NCI-H1694 (cell line): ENCODE results near the gene CCDC171.
"Not testable (repeated sequence)": the region's sequence is repeated elsewhere in the genome, so short reads cannot be mapped to it uniquely, and the experiment has no call there.

ENCODE experiments used
- DNase-seq: peaks from one replicate; lab custom pipeline; 2025; lab: John Stamatoyannopoulos, UW

CCDC171 gene

GRCh38 chr9:15570769-15571168 lies 17.9 kb downstream of the CCDC171 start:
- no peak for DNase-seq

GRCh38 chr9:15572200-15572770 lies 19.4 kb downstream of the CCDC171 start:
- DNase-seq: no peak

- DNase-seq: no peak
Measured at GRCh38 chr9:15576350-15577050, 23.7 kb downstream of the CCDC171 start.

- no peak for DNase-seq
Measured at GRCh38 chr9:15578714-15579113, 25.9 kb downstream of the CCDC171 start.

- DNase-seq: no peak
Measured at GRCh38 chr9:15584379-15584778, 31.5 kb downstream of the CCDC171 start.

GRCh38 chr9:15592317-15592716 lies 39.5 kb downstream of the CCDC171 start:
- no peak for DNase-seq

GRCh38 chr9:15592940-15593339 lies 40.1 kb downstream of the CCDC171 start:
- DNase-seq: not testable (repeated sequence)

GRCh38 chr9:15600666-15601330 lies 48.0 kb downstream of the CCDC171 start:
- DNase-seq: not testable (repeated sequence)

- DNase-seq: peak; percentile 74
Measured at GRCh38 chr9:15606643-15607472, 54.0 kb downstream of the CCDC171 start.

- no peak for DNase-seq
Measured at GRCh38 chr9:15612962-15613361, 60.1 kb downstream of the CCDC171 start.

- no peak for DNase-seq
Measured at GRCh38 chr9:15617782-15618181, 64.9 kb downstream of the CCDC171 start.

- no peak for DNase-seq
Measured at GRCh38 chr9:15618540-15619331, 65.9 kb downstream of the CCDC171 start.

- peak; percentile 1 for DNase-seq
Measured at GRCh38 chr9:15622318-15622971, 69.6 kb downstream of the CCDC171 start.

- no peak for DNase-seq
Measured at GRCh38 chr9:15635752-15636151, 82.9 kb downstream of the CCDC171 start.

- DNase-seq: no peak
Measured at GRCh38 chr9:15640121-15640520, 87.3 kb downstream of the CCDC171 start.

- no peak for DNase-seq
Measured at GRCh38 chr9:15641291-15641690, 88.4 kb downstream of the CCDC171 start.

GRCh38 chr9:15642369-15642962 lies 89.6 kb downstream of the CCDC171 start:
- DNase-seq: peak; percentile 21

- DNase-seq: no peak
Measured at GRCh38 chr9:15670246-15670645, 117.4 kb downstream of the CCDC171 start.

- no peak for DNase-seq
Measured at GRCh38 chr9:15670894-15671293, 118.1 kb downstream of the CCDC171 start.

- no peak for DNase-seq
Measured at GRCh38 chr9:15693701-15694100, 140.9 kb downstream of the CCDC171 start.

GRCh38 chr9:15696979-15697378 lies 144.1 kb downstream of the CCDC171 start:
- no peak for DNase-seq
